OCI-M2 (cell line): ENCODE measurements around the gene CACNG1.
"Not testable (repeated sequence)": the region's sequence is repeated elsewhere in the genome, so short reads cannot be mapped to it uniquely, and the experiment has no call there.

ENCODE experiments used
- DNase-seq: peaks from one replicate; lab custom pipeline; 2025; ENCODE audit not compliant: unreplicated experiment; lab: John Stamatoyannopoulos, UW

Gene CACNG1

DNA sequence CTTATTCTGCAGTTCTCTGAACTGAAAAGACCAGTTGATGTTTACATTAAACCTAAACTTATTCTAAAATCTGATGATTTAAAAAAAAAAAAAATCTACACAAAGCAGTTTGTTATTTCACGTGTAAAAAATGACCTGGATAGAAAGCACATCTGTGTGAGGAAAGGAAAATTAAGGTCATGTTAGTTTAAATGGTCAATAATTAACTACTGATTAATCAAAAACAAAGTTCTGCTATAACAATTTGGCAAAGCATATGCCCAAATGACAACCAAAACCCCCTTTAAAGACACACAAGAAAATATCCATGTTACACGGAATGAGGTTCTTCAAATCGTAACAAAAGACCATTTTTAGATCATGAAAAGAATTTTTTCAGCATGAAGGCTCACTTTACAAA lies 30.4 kb downstream of the CACNG1 start:
- no peak for DNase-seq

GRCh38 chr17:67076290-67076689 lies 31.9 kb downstream of the CACNG1 start:
- DNase-seq = no peak

DNA sequence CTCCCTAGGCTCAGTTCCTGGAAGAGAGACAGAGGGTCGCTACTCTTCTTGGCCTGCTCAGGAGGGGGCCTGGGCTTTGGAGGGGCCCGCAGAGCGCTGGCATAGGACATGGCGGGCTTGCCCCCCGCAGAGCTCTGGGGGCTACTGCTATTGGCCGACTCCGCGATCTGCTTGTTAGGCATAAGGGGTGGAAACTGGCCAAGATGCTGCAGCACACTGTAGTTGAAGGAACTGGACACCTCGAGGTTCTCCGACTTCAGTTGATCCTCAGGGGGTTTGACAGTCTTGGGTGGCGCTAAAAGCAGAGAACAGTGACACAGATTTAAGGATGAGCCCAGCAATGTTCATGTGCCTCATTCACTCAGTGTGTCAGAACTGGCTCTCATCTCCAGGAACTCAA lies 33.9 kb downstream of the CACNG1 start:
- no peak for DNase-seq

DNA sequence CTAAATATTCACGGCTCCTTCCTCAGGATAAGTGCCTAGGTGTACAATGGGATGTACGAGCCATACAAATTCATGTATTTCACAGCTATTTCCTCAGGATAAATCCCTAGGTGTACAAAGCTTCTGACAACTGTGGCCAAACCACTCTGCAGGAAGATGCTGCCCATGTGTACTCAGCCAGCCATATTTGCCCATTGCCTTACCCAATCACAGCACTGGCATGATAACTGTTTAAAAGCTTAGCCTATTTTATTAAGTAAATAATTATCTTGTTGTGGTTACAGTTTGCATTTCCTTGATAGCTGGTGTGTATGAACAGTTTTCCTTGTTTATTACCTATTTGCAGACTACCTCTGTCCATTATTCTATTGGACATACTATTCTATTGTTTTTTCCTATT lies 35.1 kb downstream of the CACNG1 start:
- no peak for DNase-seq

GRCh38 chr17:67080804-67081203 lies 36.5 kb downstream of the CACNG1 start:
- DNase-seq = no peak

DNA sequence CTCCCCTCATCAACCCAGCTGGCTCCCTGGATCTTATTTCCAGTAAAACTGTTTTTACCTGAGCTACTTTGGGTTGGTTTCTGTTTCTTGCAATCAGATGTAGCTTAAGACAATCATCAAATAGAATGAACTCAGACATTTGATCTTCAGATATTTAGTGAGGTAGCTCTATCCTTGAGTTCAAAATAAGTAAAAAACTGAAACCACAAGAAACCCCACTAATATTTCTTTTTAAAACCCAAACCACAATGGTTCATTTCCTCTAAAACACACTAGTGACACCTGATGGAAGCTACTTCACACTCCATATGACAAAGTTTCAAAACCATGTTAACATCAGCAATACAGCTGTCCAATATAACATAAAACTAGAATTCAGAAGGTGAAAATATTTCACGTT lies 37.8 kb downstream of the CACNG1 start:
- DNase-seq = no peak

DNA sequence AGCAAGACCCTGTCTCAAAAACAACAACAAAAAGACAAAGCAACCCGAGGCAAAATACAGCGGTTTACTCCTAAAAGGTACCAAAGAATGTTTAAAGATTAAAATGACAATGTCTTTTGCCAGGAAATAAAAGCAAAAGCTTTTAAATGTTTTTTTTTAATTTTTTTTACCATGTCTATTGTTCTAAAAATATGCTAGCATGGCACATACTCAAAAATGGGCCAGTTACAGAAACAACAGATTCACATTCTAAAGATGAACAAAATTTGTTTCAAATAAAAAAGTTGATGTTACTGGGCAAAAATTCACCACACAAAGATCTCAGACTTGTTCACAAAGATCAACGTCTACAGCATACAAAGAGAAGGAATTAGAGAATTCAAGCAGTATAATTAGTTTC lies 41.1 kb downstream of the CACNG1 start:
- DNase-seq = no peak

- DNase-seq = no peak
Measured at GRCh38 chr17:67088639-67089038, 44.3 kb downstream of the CACNG1 start.

DNA sequence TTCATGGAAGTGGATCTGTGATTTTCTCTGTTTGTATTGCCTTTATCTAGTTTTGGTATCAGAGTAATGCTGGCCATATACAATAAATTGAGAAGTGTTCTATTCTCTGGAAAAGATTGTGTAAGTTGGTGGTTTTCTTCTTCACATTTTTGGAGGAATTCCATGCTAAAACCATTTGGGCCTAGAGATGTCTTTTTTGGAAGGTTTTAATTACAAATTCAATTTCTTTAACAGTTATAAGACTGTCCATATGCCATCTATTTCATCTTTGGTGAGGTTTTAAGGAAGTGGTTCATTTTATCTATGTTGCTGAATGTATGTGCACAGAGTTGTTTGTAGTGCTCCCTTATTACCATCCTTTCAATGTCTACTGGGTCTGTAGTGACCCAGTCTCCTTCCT lies 46.0 kb downstream of the CACNG1 start:
- DNase-seq = no peak

DNA sequence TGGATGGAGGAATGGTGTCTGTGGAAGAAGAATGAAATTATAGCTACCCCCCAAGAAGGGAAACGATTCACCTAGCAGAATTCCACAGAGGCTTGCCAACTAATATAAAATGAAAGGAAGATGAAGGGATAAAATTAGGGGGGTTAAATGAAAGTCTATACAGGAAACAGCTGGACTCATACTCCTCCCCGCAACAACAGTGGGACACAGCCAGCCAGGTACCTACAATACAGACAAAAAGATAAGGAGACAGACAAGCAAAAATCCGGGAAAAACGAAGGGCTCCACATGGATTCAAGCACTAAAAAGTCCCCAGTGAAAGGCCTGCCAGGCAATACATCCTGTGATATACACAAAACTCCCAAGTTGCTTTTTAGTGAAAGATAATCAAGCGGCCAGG lies 47.9 kb downstream of the CACNG1 start:
- no peak for DNase-seq

- DNase-seq = not testable (repeated sequence)
Measured at GRCh38 chr17:67092710-67093109, 48.4 kb downstream of the CACNG1 start.

- no peak for DNase-seq
Measured at GRCh38 chr17:67093348-67093747, 49.0 kb downstream of the CACNG1 start.

GRCh38 chr17:67095291-67095690 lies 50.9 kb downstream of the CACNG1 start:
- not testable (repeated sequence) for DNase-seq

GRCh38 chr17:67095803-67096202 lies 51.4 kb downstream of the CACNG1 start:
- DNase-seq = no peak

DNA sequence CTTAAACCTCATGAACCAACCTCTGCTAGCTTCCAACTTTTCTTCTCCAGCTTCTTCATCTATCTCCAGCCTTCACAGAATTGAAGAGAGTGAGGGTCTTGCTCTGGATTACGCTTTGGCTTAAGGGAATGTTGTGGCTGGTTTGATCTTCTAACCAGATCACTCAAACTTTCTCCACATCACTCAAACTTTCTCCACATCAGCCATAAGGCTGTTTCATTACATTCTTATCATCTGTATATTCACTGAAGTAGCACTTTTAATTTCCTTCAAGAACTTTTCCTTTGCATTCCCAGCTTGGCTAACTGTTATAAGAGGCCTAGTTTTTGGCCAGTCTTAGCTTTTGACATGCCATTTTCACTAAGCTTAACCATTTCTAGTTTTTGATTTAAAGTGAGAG lies 52.3 kb downstream of the CACNG1 start:
- no peak for DNase-seq

GRCh38 chr17:67098006-67098405 lies 53.7 kb downstream of the CACNG1 start:
- no peak for DNase-seq

GRCh38 chr17:67104641-67105040 lies 60.3 kb downstream of the CACNG1 start:
- DNase-seq = not testable (repeated sequence)

DNA sequence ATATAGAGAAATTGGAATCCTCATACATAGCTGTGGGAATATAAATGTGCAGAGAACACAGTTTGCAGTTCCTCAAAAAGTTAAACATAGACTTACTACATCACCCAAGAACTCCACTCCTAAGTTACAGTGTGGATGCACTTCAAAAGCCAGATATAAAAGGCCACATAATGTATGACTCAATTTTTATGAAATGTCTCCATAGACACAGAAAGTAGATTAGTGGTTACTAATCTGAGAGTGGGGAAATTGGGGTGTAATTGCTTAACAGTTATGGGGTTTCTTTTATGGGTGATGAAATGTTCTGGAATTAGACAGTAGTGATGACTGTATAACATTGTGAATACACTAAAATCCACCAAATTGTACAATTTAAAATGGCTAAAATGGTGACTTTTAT lies 60.9 kb downstream of the CACNG1 start:
- no peak for DNase-seq
